GM19099 (cell line): ENCODE measurements around the gene NHSL2.

Source experiments
- POLR2A ChIP-seq: IDR thresholded peaks from 3 replicates; pipeline ENCODE4 v1.6.1; 2011; ENCODE audit warnings: low read depth; ENCODE audit not compliant: insufficient read length; ENCODE audit errors: extremely low read depth

The NHSL2 gene

DNA sequence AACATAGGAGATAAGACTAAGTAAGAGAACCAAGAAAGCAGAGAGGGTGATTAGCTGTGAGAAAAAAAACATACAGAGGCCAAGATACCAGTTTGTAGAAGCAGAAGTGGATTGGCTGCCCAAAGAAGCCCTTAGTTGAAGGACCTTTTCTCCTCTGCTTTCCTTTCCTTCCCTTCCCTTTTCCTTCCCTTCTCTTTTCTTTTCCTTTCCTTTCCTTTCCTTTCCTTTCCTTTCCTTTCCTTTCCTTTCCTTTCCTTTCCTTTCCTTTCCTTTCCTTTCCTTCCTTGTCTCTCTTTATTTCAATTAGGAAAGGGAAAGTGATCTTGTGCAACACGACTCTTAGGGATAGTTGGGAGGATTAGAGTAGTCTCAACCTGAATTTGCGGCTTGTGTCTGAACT, 128.2 kb downstream of the NHSL2 start:
- TF ChIP-seq POLR2A: no peak

DNA sequence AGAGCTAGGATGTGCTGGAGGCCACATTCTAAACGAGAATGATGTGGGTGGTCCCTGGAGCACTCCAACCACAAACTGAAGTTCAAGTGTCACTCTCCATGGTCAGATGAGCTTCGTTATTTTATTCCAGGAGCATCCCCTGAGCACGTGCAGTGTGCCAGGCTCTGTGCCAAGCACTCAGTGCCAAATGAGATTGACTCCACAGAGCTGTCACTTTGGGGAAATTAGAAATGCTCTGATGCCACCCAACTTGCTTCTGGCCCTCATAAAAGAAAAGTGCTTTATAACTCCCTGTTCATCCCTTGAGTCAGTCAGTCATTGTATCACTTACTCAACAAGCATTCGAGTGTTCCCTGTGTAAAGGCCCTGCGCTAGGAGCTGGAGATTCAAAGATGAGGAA, 129.9 kb downstream of the NHSL2 start:
- TF ChIP-seq POLR2A: no peak

DNA sequence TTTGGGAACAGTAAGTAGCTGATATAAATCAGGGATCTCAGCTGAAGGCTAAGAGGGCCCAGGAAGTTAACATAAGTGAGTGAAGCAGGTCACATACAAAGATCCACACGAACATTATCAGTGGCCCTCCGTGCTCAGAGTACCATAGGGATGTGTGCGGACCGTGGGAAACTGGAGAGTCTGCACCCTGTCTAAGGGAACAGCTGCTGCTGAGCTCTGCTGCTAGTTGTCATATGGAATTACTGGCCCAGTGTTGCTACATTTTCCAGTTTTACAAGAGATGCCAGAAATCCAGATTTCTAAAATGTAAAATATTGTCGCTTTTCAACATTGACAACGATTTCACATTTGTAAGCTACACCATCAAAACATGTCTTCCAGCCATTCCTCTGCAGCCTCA, 130.5 kb downstream of the NHSL2 start:
- TF ChIP-seq POLR2A: no peak

DNA sequence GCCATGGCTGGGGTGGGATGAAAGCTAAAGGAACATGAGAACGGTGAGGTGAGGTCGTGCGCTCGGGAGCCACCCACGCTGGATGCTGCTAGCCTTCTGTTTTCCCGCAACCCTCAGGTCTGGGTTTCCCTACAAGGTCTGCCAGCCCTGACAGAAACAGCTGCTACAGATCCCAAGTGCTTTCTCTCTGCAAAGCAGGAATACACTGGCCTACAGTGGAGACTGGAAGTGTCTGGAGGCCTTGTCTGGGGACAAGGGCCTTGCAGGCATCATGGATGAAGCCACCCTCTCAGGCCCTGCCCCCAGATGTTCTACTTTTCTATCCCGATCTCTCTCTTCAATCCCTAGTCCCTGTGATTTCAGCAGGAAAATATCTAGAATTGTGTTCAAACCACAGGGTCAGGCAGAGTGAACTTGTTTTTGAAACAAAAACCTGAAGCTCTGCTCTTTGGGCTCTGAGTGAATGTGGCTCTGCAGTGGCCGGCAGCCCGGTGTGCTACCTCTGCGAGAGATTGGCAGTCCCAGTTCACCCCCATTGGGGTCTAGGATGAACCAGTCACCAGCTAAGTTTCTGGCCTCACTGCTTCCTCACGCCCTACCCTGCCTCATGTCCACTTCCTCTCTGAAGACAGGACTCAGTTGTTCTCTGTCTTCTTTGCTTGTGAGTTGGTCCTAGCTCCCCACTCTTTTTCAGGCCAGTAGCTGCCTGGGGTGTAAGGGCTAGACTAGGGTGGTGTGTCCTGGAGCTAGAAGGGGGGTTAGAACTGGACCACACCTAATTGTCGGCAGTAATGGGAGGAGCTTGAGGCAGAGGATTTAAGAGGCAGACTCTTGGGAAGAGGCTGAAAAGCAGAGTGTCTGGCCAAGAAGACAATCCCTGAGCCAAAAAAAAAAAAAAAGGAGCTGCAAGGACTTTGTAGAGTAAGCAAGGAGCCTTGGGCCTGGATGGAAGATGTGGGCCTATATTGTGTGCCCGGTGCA, 131.5 kb downstream of the NHSL2 start:
- no peak for TF ChIP-seq POLR2A

DNA sequence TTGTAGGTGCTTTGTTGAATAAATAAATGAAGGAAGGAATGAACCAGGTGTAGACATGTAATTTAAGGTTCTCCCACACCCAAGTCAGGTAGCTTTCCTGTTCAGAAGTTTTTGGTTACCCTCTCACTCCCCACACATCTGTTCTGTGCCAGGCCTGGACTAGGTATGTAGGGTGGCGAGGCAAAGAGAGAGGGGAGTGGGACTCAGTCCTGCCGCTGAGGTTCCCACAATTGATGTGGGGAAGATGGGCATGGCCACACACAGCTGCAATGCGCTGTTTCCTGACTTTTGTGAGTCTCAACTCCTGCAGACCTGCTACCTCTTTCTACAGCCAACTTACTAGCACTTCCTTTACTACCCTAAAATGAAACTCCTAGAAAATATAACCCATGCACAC, 132.2 kb downstream of the NHSL2 start:
- no peak for TF ChIP-seq POLR2A

DNA sequence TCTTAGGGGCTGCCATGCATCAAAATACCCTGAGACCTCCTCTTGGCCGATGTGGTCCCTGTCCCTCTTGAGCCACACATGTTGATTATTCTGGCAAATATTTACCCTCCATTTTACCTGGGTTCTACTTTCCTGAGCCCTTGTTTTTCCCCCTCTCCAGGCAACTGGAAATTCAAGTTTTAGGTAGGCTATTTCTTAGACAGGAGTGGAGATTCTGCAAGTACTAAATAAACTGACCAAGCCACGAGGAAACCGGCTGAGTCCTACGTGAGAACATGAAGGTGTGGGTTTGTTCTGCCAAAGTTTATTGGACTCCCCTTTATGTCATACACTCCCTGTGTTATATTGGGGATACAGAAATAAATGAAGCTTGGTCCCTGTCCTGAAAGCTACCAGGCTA, 133.0 kb downstream of the NHSL2 start:
- no peak for TF ChIP-seq POLR2A

DNA sequence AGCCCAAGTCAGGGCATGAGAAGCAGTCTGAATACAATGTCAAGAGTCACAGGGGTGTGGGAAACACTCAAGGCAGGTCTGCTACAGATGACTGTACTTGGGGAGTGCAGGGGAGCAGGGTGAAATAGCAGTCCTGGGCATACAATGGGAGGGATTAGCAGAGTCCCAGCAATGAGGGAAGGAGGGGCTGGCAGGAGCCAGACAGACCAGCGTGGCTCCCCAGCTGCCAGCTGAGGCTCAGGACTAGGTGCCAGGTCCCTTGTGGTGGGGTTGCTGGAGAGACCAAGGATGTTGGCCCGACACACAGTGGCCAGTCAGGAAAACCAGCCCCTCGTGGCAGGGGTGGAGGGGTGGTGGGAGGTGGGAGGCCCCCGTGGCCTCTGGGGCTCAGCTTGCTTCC, 134.5 kb downstream of the NHSL2 start:
- TF ChIP-seq POLR2A: no peak

DNA sequence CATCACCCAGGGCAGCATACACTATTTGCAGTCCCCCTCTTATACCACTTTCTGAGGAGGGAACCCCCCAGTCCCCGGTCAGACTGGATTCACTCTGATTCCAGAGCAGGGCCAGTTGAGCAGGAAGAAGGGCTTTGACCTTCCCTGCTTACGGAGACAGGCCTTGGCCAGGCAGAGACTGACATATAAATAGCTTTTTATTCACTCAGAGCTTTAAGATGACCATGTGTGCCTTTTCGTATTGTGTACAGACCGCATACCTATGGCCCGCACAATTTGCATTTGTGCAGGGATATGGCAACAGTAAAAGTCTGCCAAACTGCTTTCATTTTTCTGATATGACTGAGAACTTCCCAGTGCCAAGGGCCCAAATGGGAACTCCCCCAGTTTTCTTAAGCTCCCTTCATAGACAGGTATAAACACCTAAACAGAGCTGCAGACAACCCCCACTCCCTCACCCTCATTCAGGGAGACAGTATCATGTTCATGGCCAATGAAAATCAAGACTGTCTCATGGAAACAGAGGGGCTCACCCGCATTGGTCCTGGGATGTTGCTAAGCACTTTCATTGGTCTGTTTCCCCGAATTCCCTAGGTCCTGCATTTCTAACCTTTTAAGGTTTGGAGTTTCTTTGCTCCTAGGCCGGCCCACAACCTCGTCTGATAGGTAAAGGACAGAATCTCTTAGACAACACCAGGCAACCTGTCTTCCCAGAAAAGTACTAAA, 135.1 kb downstream of the NHSL2 start:
- no peak for TF ChIP-seq POLR2A

DNA sequence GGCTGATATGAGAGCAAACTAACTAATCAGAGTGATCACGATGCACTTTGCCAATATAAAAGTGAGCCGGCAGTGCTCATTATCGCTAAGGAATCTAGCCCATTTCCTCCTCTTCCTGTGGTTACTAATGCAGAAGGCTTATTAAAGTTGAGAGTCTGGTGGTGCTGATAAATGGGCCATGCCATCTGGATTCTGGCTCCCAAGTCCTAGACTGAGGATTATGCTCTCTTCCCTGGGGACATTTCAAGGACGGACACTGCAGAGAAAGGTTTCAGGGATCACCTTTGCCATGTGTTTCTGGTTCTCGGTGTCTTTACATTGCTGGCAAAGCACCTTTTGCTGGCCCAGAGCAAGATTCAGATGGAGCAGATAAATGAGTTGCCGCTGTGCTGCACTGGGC, 135.8 kb downstream of the NHSL2 start:
- TF ChIP-seq POLR2A: no peak

DNA sequence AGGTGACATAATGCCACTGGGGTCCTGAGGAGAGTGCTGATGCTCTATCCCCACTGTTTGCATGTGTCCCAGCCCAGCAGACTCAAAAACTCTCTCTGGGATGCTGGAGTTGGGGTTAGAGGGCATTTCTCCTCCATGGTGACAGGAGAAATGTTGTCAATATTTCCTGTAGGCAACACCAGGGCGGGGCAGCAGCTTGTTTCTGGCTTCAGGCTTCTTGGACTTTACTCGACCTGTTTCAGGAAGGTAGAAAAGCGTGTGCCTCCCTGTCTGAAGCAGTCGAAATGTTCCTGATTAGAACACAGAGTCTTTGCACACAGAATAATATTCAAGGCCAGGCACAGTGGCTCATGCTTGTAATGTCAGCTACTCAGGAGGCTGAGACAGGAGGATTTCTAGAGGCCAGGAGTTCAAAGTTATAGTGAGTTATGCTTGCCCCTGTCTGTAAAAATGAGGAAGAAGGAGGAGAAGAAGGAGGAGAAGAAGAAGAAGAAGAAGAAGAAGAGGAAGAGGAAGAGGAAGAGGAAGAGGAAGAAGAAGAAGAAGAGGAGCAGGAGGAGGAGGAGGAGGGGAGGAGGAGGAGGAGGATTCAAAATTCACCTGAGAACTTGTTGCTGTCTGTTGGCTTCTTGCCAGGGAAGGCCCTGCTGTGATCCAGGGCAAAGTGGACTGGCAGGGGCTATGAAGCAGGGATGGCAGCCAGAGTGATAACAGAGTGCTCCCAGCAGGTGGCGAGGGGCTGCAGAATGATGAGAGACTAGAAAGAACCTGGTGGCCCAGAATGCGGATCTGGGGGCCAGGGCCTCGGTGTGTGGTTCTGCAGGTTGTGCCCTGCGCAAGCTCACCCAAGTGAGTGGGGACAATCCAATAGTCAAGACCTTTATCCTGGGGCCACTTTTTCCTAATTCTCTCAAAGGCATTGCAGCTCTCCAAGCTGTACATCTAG, 138.1 kb downstream of the NHSL2 start:
- TF ChIP-seq POLR2A: no peak

DNA sequence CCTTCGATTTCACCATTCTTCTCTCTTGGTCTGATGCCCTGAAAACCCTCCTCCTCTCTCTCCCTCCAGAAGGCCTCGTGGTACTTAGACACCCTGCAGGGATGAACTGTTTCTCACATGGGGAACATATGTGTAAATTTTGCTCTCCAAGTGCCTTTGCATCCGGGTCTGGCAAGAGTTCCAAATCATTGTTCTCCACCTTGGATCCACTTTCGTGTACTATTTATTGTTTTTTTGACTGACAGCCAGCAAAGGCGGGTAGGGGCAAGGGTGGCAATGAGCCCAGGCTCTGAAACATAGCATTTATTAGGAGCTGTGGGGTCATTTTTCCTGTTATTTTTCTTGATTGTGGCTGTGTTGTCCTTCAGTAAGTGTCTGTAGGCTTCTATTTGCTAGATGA, 139.4 kb downstream of the NHSL2 start:
- TF ChIP-seq POLR2A: no peak

DNA sequence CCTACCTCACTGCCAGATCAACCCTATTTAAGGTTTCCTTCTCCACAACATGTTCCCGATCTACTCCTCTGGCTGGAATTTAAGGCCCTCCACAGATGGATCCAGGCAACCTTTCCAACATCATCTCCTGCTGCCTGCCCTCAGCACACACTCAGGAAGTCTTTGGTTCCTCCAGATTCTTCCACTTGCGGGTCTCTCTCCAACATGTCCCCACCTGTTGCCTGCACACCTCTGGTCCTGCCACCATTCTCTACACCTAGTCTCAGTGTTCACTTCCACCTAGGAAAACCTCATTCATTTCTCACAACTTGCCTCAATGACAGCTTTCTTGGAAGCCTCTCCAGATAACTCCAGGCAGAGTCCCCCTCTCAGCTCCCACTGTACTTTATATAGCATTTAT, 140.9 kb downstream of the NHSL2 start:
- TF ChIP-seq POLR2A: no peak

DNA sequence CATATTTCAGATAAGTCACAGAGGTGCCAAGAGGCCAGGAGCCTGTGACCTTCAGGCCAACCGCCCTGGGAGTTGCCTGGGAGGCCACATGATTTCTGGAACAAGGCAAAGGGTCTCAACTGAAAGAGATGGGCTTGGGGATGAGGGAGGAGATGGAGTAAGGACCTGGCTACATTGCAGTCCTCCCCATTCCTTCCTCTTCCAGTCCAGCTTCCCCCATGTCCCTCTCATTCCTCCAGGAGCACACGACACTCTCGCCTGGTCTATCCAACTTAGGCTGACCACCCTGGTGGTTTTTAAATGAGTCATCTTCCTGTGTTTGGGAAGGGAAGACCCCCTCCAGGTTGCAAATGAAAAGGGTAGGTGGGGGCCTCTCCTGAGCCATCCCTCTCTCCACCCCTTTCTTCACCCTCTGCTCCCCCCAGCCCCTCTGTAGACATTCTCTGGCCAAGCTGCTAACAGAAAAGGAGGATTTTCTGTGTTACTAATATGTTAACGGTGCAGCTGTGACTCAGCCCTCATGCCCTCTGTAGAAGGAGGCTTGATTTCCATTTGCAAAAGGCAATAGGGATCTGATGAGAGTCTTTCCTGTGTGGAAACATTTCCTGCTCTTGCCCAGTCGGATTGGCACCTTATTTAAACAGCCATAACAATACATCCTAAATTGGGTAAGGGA, 141.9 kb downstream of the NHSL2 start:
- TF ChIP-seq POLR2A: no peak

DNA sequence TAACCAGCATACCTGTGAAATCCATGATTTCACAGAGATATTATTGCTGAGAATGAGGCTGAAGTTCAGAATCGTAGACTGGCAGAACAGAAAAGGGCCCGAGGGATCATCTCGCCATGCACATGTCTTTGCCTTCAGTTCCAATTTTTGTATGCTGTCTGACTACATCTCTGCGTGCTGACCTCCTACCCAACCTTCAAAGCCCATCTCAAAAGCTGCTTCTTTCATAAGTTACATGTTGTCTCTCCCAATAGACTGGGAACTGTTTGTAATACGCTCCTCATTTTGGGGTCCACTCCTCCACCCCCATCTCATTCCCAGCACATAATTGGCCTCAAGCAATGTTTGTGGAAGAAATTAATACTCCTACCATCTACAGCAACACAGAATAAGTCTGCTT, 142.9 kb downstream of the NHSL2 start:
- no peak for TF ChIP-seq POLR2A
